Panc1 (cell line): ENCODE measurements around the gene CNTNAP4. TPM values are rescaled to one million over a fixed set of nuclear protein-coding genes. Genes with fewer than 3 reads are reported as not detected.

Experiments used
- ATAC-seq: fragments of 200-7000 bp; cut with Tn5 transposase; 2 replicates; pipeline ENCODE4 v1.9.1; 2020; ENCODE audit warnings: mild to moderate bottlenecking, moderate library complexity
- BruUV-seq: library from RNA; stranded (reverse); fragments of 400-500 nt; replicated peaks from 2 replicates; lab custom pipeline; 2021; lab: Mats Ljungman, UMichigan
- CTCF ChIA-PET: fragments of 300-600 bp; sonication (Branson Sonifier 250); formaldehyde crosslinking; loops from one replicate; lab custom pipeline; 2022; ENCODE audit warnings: antibody characterized with exemption; lab: Charles Lee
- POLR2A ChIA-PET: fragments of 300-600 bp; sonication (Branson Sonifier 250); formaldehyde crosslinking; loops from one replicate; lab custom pipeline; 2022; ENCODE audit warnings: antibody characterized with exemption; lab: Charles Lee
- DNase-seq: peaks from one replicate; pipeline ENCODE4 v3.0.0-alpha.2; 2010; ENCODE audit warnings: low read depth, low spot score
- H3K27ac ChIP-seq: 2 replicates; pipeline ENCODE4 v1.5.1; 2011; ENCODE audit warnings: mild to moderate bottlenecking, low read length, inconsistent platforms
- H3K27me3 ChIP-seq: fragments of 200-500 bp; sonication (Bioruptor generic); 2 replicates; pipeline ENCODE4 v1.6.0; 2014; ENCODE audit warnings: low read length, inconsistent platforms; ENCODE audit not compliant: control insufficient read depth, insufficient read depth
- H3K36me3 ChIP-seq: fragments of 200-500 bp; sonication (Bioruptor generic); 2 replicates; pipeline ENCODE4 v1.5.1; 2014; ENCODE audit warnings: inconsistent platforms, mild to moderate bottlenecking, low read length, moderate library complexity; ENCODE audit not compliant: control insufficient read depth, insufficient read depth
- H3K4me1 ChIP-seq: 2 replicates; pipeline ENCODE4 v1.5.1; 2011; ENCODE audit warnings: inconsistent platforms, mild to moderate bottlenecking, low read length, moderate library complexity; ENCODE audit not compliant: control insufficient read depth, insufficient read depth
- H3K4me3 ChIP-seq, 2 experiments: 2 replicates each; pipeline ENCODE4 v1.5.1; 2011 to 2012; ENCODE audit warnings: low read depth in 2 of 2, low read length in 2 of 2, mild to moderate bottlenecking in 2 of 2, inconsistent platforms in 1 of 2, moderate library complexity in 1 of 2
- H3K9me3 ChIP-seq: fragments of 200-500 bp; sonication (Bioruptor generic); 2 replicates; pipeline ENCODE4 v1.5.1; 2014; ENCODE audit warnings: low read depth, mild to moderate bottlenecking, inconsistent platforms, low read length, moderate library complexity; ENCODE audit not compliant: control insufficient read depth, insufficient read depth
- POLR2AphosphoS5 ChIP-seq: IDR thresholded peaks from 2 replicates; pipeline ENCODE4 v1.6.1; 2012; ENCODE audit warnings: mild to moderate bottlenecking, low read depth, low read length, moderate library complexity
- REST ChIP-seq, 2 experiments: IDR thresholded peaks; 2 replicates each; pipeline ENCODE4 v1.6.1; 2011 to 2012; ENCODE audit warnings: low read depth in 2 of 2, control low read depth in 1 of 2, low read length in 1 of 2, mild to moderate bottlenecking in 1 of 2, moderate library complexity in 1 of 2; ENCODE audit not compliant: insufficient read depth in 1 of 2
- SIN3A ChIP-seq: IDR thresholded peaks from 2 replicates; pipeline ENCODE4 v1.6.1; 2012; ENCODE audit warnings: low read depth, mild to moderate bottlenecking, low read length, moderate library complexity, borderline replicate concordance; ENCODE audit not compliant: insufficient read depth
- TCF7L2 ChIP-seq: IDR thresholded peaks from 2 replicates; pipeline ENCODE4 v1.6.1; 2011; ENCODE audit warnings: mild to moderate bottlenecking, low read depth, low read length, inconsistent platforms
- in situ Hi-C: cut with HindIII; loops from 2 replicates; pipeline ENCODE4 v1.10.0; 2016; ENCODE audit warnings: low sequenced_read_pairs, low pct_unique_long_range_greater_than_20kb
- intact Hi-C: fragments of 100-400 bp; cut with micrococcal nuclease; formaldehyde crosslinking; loops from one replicate; pipeline ENCODE4 v1.10.0; 2022; ENCODE audit not compliant: unreplicated experiment
- total RNA-seq: library from RNA; stranded (reverse); gene quantifications from one replicate; pipeline ENCODE4 v1.2.1, GENCODE V29; 2021; ENCODE audit not compliant: unreplicated experiment
- TF ChIP-seq, protein P1 (sequence below): fragments of 450-650 bp; IDR thresholded peaks from 2 replicates; pipeline ENCODE4 v1.5.1; 2017; ENCODE audit warnings: mild to moderate bottlenecking

Gene CNTNAP4
- total RNA-seq, 1 experiment from 2014 or later: not detected

DNA sequence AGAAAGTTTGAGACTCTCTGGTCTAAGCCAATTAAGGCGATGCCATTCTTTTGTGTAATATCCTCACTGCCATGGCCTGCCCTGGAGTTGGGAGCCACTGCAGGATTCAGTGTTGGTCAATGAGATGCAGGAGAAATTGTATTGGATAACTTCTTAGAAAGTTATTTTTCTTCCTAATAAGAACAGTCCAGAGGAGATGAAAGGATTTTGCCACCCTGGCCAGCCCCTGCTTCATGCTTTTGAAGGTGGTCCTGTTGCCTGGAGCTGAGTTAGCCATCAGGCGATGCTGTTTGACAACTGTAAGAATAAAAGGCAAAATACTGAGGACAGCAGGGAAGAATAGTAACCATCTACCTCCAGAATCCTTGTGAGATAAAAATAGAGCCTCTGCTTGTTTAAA lies 35.4 kb upstream of the CNTNAP4 start:
- ATAC-seq: no peak
- Histone ChIP-seq H3K4me1 (no peaks in the 10 kb centered on the region), H3K27me3 (no peaks in the 10 kb centered on the region), H3K9me3 (no peaks in the 10 kb centered on the region), H3K36me3 (no peaks in the 10 kb centered on the region), H3K27ac (no peak overlapping the region), H3K4me3 (no peak overlapping the region)
- TF ChIP-seq REST (IDR thresholded peaks at IDR 0.05; ENCODE audit: insufficient read depth in 1 of 2, low read depth in 2 of 2, low read length in 1 of 2): no peak
- TF ChIP-seq TCF7L2: no peak
- TF ChIP-seq, protein P1, sequence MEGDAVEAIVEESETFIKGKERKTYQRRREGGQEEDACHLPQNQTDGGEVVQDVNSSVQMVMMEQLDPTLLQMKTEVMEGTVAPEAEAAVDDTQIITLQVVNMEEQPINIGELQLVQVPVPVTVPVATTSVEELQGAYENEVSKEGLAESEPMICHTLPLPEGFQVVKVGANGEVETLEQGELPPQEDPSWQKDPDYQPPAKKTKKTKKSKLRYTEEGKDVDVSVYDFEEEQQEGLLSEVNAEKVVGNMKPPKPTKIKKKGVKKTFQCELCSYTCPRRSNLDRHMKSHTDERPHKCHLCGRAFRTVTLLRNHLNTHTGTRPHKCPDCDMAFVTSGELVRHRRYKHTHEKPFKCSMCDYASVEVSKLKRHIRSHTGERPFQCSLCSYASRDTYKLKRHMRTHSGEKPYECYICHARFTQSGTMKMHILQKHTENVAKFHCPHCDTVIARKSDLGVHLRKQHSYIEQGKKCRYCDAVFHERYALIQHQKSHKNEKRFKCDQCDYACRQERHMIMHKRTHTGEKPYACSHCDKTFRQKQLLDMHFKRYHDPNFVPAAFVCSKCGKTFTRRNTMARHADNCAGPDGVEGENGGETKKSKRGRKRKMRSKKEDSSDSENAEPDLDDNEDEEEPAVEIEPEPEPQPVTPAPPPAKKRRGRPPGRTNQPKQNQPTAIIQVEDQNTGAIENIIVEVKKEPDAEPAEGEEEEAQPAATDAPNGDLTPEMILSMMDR: no peak
- ChIA-PET CTCF (no interaction called here), POLR2A (no interaction called here)
- in situ Hi-C loops (no loop called here), intact Hi-C loops (no loop called here)
- DNase-seq: no peak
- BruUV-seq: no TSS peak

DNA sequence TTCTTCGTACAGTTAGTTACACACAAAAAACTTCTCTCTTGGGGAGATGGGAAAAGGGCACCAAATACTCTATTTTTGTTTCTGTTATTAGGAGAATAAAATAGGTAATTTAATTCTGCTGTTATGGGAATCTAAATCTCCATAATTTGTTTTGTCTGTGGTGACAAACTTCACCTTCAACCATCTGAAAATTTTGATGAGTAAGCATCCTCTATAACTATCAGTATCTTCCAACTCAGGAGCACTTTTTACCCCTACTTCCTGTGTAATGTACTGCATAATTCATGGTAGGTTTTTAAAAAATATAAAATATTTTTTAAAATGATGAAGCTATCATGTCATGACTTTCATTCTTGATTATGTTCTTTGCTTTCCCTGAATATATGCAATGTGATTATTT lies 33.6 kb upstream of the CNTNAP4 start:
- Histone ChIP-seq H3K9me3 (no peaks in the 10 kb centered on the region), H3K36me3 (no peaks in the 10 kb centered on the region), H3K4me3 (no peak overlapping the region), H3K27me3 (no peaks in the 10 kb centered on the region), H3K4me1 (no peaks in the 10 kb centered on the region), H3K27ac (no peak overlapping the region)
- CTCF ChIA-PET: no interaction called here
- BruUV-seq: no TSS peak
- ATAC-seq (no peak), DNase-seq (no peak)
- intact Hi-C loops (no loop called here), in situ Hi-C loops (no loop called here)
- no peak for TF ChIP-seq REST (IDR thresholded peaks at IDR 0.05; ENCODE audit: insufficient read depth in 1 of 2, low read depth in 2 of 2, low read length in 1 of 2)
- no peak for TF ChIP-seq POLR2AphosphoS5
- TF ChIP-seq, protein P1: no peak
- TF ChIP-seq TCF7L2: no peak
- TF ChIP-seq SIN3A: no peak
- POLR2A ChIA-PET: no interaction called here
